HCT116 (cell line): Measurements from ENCODE around the gene ERC2.

Experiments used
- CBX3 ChIP-seq: IDR thresholded peaks from 2 replicates; pipeline ENCODE4 v1.6.1; 2012; ENCODE audit warnings: low read depth
- CEBPB ChIP-seq: IDR thresholded peaks from 2 replicates; pipeline ENCODE4 v1.6.1; 2012; ENCODE audit warnings: low read depth
- EZH2 ChIP-seq: fragments of 200-600 bp; sonication (generic); IDR thresholded peaks from 2 replicates; pipeline ENCODE4 v1.6.1; 2017; ENCODE audit warnings: antibody characterized with exemption, mixed run types
- EZH2phosphoT487 ChIP-seq: fragments of 200-600 bp; IDR thresholded peaks from 2 replicates; pipeline ENCODE4 v1.6.1; 2018; ENCODE audit warnings: antibody characterized with exemption, borderline replicate concordance
- POLR2A ChIP-seq: IDR thresholded peaks from 2 replicates; pipeline ENCODE4 v1.7.0; 2011; ENCODE audit warnings: borderline replicate concordance; ENCODE audit not compliant: insufficient read depth, insufficient read length; ENCODE audit errors: extremely low read depth
- POLR2AphosphoS5 ChIP-seq: IDR thresholded peaks from 2 replicates; pipeline ENCODE4 v1.6.1; 2011; ENCODE audit warnings: mild to moderate bottlenecking, low read depth, low read length, moderate library complexity
- RAD21 ChIP-seq: IDR thresholded peaks from 2 replicates; pipeline ENCODE4 v1.6.1; 2012; ENCODE audit warnings: low read depth, mild to moderate bottlenecking
- SRF ChIP-seq: IDR thresholded peaks from 2 replicates; pipeline ENCODE4 v1.6.1; 2012; ENCODE audit warnings: low read depth
- ZNF274 ChIP-seq: fragments of 200-500 bp; sonication (Bioruptor generic); IDR thresholded peaks from 2 replicates; pipeline ENCODE4 v1.6.1; 2014; ENCODE audit warnings: mild to moderate bottlenecking, low read depth, low read length, inconsistent platforms
- TF ChIP-seq, protein P1 (sequence below), 3 experiments: fragments of 200-600 bp in 1 of 3; sonication (generic) in 1 of 3; IDR thresholded peaks in 2 of 3; conservative IDR thresholded peaks in 1 of 3; 2 replicates each; pipeline ENCODE4 v1.5.1; 2012 to 2017; ENCODE audit warnings: low read depth in 2 of 3, low read length in 2 of 3, antibody characterized with exemption in 1 of 3, borderline replicate concordance in 1 of 3, control low read depth in 1 of 3, mild to moderate bottlenecking in 1 of 3, mixed read lengths in 1 of 3, mixed run types in 1 of 3, moderate library complexity in 1 of 3; ENCODE audit not compliant: insufficient read depth in 1 of 3
- TF ChIP-seq, protein P2 (sequence below): IDR thresholded peaks from 2 replicates; pipeline ENCODE4 v1.6.1; 2012

DNA sequence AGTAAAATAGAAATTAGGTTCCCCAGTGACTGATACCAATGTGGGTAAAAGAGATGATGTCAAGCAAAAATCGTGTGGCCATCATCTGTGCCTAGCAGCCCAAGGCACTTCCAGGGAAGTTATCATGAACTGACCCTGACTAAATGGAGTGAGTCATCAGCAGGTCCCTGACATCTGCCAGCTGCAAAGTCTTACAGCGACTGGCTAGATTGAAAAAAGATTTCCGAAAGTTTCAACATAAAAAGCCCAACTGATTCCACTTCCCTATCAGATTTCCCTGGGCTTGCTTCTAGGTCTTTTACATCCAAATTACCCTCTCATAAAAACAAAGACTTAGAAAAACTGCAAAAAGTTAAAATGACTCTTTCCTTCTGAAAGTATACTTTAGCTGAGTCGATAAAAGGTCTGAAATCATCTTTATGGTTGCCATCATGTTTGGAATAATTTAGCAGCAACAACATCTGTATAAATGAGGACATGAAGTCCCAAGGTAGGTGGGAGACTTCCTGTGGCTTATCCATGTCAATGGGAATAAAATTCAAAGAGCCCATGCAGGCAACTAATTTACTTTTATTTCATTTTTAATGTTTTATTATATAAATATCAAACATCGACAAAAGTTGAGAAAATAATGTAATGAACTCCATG lies 342.8 kb downstream of the ERC2 start:
- TF ChIP-seq, protein P1, sequence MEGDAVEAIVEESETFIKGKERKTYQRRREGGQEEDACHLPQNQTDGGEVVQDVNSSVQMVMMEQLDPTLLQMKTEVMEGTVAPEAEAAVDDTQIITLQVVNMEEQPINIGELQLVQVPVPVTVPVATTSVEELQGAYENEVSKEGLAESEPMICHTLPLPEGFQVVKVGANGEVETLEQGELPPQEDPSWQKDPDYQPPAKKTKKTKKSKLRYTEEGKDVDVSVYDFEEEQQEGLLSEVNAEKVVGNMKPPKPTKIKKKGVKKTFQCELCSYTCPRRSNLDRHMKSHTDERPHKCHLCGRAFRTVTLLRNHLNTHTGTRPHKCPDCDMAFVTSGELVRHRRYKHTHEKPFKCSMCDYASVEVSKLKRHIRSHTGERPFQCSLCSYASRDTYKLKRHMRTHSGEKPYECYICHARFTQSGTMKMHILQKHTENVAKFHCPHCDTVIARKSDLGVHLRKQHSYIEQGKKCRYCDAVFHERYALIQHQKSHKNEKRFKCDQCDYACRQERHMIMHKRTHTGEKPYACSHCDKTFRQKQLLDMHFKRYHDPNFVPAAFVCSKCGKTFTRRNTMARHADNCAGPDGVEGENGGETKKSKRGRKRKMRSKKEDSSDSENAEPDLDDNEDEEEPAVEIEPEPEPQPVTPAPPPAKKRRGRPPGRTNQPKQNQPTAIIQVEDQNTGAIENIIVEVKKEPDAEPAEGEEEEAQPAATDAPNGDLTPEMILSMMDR (IDR thresholded peaks at IDR 0.05 in 2 of 3, conservative IDR thresholded peaks at IDR 0.05 in 1 of 3; ENCODE audit: borderline replicate concordance in 1 of 3, insufficient read depth in 1 of 3, low read depth in 2 of 3, low read length in 2 of 3): no peak
- TF ChIP-seq POLR2AphosphoS5 (no peak), RAD21 (no peak), POLR2A (no peak), EZH2 (no peak), EZH2phosphoT487 (no peak), CBX3 (no peak), ZNF274 (no peak), CEBPB (no peak), SRF (no peak)
- TF ChIP-seq, protein P2, sequence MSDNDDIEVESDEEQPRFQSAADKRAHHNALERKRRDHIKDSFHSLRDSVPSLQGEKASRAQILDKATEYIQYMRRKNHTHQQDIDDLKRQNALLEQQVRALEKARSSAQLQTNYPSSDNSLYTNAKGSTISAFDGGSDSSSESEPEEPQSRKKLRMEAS: no peak
